Ecto neural progenitor cell (in vitro differentiated cells): ENCODE data around the gene NCKAP5.

Source experiments
- DNase-seq: peaks from one replicate; pipeline ENCODE4 v3.0.0-alpha.2; 2018; ENCODE audit warnings: low spot score

The NCKAP5 gene

DNA sequence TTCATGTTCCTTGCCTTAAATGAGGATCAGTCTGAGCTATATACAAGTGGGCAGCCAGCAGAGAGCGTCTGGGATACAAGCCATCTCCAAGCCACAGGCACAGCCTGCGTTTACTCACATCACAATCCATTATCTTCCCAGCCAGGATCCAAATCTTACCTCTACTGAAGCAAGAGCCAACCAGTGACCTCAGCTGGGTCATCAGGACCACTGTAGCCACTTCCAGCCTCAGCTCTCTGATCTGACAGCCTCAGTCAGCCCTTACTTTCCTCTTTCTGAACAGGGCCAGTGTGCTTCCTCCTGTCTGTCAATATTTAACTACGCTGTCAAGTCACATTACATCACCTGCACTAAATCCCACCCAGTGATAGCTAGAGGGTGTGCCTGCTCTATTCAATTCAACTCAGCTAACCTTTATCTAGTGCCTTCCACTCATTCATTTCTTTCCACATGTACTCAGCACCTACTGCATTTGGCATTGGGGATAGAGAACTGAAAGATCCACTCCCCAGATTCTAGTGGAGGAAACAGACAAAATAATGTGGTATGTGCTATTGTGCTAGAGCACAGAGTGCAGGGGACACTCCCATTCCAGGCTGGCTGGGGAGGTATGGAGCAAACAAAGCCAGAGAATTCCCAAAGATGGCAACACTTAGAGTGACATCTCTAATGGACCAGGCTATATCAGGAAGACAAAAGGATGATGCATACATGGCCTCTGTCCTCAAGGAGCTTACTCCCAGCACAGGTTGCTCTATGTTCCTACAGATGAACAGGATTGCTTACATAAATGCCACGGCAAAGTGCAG, 146.5 kb downstream of the NCKAP5 start:
- DNase-seq = no peak

DNA sequence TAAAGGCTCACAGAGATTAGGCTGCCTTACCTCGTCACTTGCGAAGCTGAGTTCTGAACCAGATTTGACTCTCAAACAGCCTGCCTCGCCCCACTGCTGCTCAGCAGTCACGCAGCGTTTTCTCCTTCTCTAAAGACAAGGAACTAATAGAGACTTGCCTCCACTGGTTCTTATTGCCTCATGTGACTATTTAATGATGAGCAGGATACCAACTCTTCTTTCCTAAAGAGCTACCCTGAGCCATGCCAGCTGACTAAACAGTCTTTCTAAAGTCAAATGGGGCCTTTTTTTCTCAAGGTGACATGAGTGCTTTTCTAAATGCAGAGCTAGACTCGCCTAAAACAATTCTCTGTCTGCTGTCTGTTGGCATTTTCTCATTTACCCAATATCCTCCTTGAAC, 147.5 kb downstream of the NCKAP5 start:
- no peak for DNase-seq

- no peak for DNase-seq
These were observed 149.6 kb downstream of the NCKAP5 start for GRCh38 chr2:133418671-133419070.

GRCh38 chr2:133418021-133418420, 150.2 kb downstream of the NCKAP5 start:
- no peak for DNase-seq

DNA sequence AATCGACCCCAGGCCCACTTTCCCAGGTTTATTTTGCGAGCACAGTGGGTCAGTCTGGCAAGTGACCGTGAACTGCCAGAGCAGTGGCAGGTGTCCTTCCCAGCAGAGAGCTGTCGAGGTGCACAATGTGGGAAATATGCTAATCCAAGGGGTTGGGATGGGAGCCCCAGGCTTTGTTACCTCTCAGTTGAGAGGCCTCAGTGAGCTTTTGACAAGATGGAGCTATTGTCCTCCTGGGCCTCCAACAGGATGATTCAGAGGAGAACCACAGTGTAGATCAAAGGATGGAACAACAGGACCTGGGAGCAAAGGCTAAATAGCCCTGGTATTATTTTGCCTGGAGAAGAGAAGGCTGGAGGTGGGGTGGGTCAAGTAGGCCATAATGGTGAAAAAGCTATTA, 150.8 kb downstream of the NCKAP5 start:
- no peak for DNase-seq

DNA sequence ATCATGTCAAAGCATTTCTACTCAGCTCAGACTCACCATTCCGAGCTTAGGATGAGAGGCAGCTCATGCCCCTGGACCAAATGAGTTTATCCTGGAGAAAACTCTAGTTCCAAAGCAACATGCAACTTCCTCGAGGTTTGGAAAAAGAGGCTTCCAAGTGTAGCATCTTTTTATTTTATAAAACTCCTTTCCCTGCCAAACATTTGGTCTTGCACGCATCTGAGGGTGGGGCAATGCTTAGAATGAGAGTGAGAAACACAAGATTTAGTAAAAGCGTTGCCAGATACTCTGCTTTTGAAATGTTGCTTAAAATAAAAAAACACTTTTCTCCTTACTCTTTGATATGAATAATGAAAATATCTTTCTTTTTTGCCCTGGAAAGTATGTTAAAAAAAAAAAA, 151.5 kb downstream of the NCKAP5 start:
- DNase-seq = no peak

- DNase-seq = no peak
These were observed 152.1 kb downstream of the NCKAP5 start for GRCh38 chr2:133416146-133416545.

GRCh38 chr2:133415210-133415876, 152.9 kb downstream of the NCKAP5 start:
- DNase-seq = no peak

DNA sequence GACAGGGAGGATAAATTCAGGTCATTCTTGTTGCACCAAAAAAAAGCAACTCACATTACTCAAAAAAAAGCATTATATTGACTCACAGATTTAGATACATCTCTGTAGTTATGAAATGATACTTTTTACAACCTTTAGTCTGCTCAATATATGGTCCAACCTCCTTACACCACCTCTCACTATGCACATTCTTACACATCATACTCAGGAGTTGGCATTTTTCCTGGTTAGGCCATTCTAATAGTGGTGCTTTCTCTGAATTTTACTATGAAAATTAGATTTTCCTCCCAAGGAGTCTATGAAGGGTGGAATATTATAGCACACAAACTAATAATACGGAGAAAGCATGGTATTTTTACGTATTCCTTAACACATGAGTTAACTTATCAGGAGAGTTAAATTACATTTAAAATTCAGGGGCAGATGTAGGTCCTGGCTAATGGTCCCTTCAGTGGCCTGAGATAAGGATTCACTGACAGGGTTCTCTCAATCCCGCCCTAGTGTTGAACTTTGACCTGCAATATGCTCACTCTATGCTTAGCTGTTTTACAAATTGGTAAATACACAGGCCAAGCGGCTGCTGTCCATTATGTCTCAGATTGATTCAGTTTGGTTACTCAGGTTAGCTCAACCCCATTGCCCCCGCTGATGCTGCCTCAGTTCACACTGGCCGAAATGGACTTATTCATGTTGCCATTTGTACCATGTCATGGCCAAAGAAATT, 153.6 kb downstream of the NCKAP5 start:
- no peak for DNase-seq

- DNase-seq = no peak
These were observed 154.4 kb downstream of the NCKAP5 start for GRCh38 chr2:133413863-133414262.

DNA sequence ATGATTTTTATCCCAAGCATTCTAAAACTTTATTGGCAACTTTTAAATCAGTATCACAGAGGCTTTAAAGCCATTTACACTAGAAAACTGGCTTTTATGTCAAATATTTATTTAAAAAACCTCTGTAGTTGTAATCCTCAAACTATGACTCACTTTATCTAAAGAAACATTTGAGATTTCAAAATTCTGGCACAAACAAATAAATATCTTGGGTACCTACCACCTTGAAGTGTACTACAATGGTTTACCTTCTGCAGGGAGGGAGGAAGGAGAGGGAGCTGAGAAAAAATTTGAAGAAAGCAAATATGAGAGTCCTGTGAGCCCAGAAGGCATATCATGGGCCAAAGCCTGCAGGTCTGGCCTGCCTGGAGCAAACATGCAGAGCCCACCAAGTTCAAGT, 155.6 kb downstream of the NCKAP5 start:
- DNase-seq = no peak

- DNase-seq = no peak
These were observed 156.4 kb downstream of the NCKAP5 start for GRCh38 chr2:133411857-133412256.

DNA sequence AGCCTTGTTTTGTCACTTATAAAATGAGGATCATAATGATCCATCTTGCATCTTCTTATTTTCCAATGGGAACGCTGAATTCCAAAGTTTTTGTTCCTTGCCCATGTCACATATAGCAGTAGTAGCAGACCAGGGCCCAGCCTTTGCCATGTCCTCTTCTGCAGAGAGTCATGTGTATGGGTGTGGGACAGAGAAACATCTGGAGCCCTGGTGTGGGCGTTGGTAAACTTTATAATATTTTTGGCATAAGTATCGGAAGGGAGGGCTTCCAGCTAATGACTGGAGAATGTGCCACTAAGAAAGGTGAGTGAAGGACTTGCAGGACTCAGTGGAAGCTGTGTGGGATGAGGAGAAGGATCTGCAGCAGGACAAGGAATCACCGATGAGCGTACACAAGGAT, 157.2 kb downstream of the NCKAP5 start:
- DNase-seq = no peak

GRCh38 chr2:133409581-133410285, 158.5 kb downstream of the NCKAP5 start:
- DNase-seq = no peak

DNA sequence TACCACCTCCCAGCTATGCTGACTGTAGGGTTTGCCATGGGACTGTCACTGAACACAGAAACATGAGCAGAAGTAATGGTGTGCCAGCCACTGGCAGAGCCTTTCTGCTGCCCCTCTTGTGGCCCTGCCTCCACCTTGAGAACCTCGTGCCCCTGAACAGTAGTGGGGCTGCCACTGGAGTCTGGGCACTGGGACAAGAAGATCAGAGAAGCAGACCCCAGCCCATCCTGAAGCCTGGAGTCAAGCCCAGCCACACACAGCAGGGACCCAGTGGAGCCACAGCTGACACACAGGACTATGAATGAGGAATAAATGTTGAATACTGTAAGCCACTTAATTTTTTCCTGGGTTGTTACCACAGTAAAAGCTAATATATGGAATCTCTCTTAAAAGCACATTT, 159.6 kb downstream of the NCKAP5 start:
- DNase-seq = no peak

GRCh38 chr2:133407341-133407740, 160.9 kb downstream of the NCKAP5 start:
- no peak for DNase-seq

GRCh38 chr2:133405252-133405651, 163.0 kb downstream of the NCKAP5 start:
- no peak for DNase-seq

DNA sequence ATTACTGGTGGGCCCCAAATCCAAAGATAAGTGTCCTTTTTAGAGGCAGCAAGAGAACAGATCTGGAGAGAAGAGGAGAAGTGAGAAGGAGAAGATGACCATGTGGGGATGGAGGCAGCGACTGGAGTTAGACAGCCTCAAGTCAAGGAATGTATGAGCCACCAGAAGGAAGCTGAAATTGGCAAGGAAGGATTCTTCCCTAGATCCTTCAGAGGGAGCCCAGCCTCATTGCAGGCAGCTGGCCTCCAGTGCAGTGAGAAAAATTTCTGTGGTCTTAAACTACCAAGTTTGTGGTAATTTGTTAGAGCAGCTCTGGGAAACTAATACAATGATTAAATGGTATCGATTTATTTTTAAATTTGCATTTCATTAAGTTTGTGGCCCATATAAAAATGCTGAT, 167.9 kb downstream of the NCKAP5 start:
- DNase-seq = no peak

DNA sequence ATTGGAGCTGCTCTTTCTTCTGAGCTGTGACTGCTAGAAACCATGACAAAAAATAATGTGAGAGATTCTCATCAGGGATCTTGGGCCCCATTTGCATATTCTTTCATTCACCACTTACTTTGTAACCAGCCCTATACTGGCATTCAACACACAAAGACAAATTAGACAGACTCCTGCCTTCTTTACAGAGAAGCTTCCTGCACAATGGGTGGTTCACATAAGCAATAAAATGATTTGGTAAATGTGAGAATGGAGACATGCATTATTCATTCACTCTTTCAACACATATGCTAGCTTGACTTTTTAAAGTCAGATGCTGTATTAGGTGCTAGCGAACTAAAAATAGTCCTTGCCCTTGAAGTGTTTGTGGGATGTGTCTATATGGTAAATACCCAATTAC, 174.4 kb downstream of the NCKAP5 start:
- no peak for DNase-seq

GRCh38 chr2:133390156-133390555, 178.1 kb downstream of the NCKAP5 start:
- no peak for DNase-seq

- DNase-seq = no peak
These were observed 178.7 kb downstream of the NCKAP5 start for GRCh38 chr2:133389569-133389968.

GRCh38 chr2:133382566-133382965, 185.7 kb downstream of the NCKAP5 start:
- no peak for DNase-seq
